Activated B cell treated with CpG ODN at 0.5 μM for 24 hours (primary cell): Measurements from ENCODE around the gene WDR54. TPM values are rescaled to one million over a fixed set of nuclear protein-coding genes. Genes with fewer than 3 reads are reported as not detected.
A peak's percentile ranks its signal among the peaks of the same experiment; 100 is the strongest.

Experiments
- ATAC-seq: fragments of 200-7000 bp; cut with Tn5 transposase; one replicate; pipeline ENCODE4 v1.10.0; 2021; ENCODE audit warnings: low read depth, mild to moderate bottlenecking, moderate library complexity
- CTCF ChIA-PET: fragments of 350-600 bp; sonication (Branson Sonifier 250); formaldehyde crosslinking; loops from one replicate; lab custom pipeline; 2021; ENCODE audit warnings: antibody characterized with exemption; lab: Charles Lee
- POLR2A ChIA-PET: fragments of 350-600 bp; sonication (Branson Sonifier 250); formaldehyde crosslinking; loops from one replicate; lab custom pipeline; 2021; ENCODE audit warnings: antibody characterized with exemption; lab: Charles Lee
- DNase-seq: peaks from one replicate; pipeline ENCODE4 v3.0.0; 2022
- H3K27ac Mint-ChIP-seq: one replicate; pipeline ENCODE4 v1.8.0; 2020; ENCODE audit warnings: mixed read lengths
- H3K27me3 Mint-ChIP-seq: one replicate; pipeline ENCODE4 v1.8.0; 2021; ENCODE audit warnings: mixed read lengths
- H3K36me3 Mint-ChIP-seq: one replicate; pipeline ENCODE4 v1.8.0; 2021; ENCODE audit warnings: low read depth, mixed read lengths
- H3K4me1 Mint-ChIP-seq: one replicate; pipeline ENCODE4 v1.8.0; 2021; ENCODE audit warnings: mixed read lengths
- H3K4me3 Mint-ChIP-seq: one replicate; pipeline ENCODE4 v1.8.0; 2020; ENCODE audit warnings: mild to moderate bottlenecking, mixed read lengths
- H3K9me3 Mint-ChIP-seq: one replicate; pipeline ENCODE4 v1.8.0; 2020; ENCODE audit warnings: mixed read lengths
- intact Hi-C: fragments of 100-400 bp; cut with micrococcal nuclease; formaldehyde crosslinking; loops from one replicate; pipeline ENCODE4 v1.15.1; 2024
- total RNA-seq: library from RNA; stranded (reverse); gene quantifications from 2 replicates; pipeline ENCODE4 v1.2.3, GENCODE V29; 2022
- TF ChIP-seq, protein P1 (sequence below): fragments of 200-600 bp; IDR thresholded peaks from one replicate; pipeline ENCODE4 v1.8.0; 2022; ENCODE audit warnings: antibody characterized with exemption, mild to moderate bottlenecking

Gene WDR54
- total RNA-seq, 1 donor from 2014 or later = 32.3 TPM

DNA sequence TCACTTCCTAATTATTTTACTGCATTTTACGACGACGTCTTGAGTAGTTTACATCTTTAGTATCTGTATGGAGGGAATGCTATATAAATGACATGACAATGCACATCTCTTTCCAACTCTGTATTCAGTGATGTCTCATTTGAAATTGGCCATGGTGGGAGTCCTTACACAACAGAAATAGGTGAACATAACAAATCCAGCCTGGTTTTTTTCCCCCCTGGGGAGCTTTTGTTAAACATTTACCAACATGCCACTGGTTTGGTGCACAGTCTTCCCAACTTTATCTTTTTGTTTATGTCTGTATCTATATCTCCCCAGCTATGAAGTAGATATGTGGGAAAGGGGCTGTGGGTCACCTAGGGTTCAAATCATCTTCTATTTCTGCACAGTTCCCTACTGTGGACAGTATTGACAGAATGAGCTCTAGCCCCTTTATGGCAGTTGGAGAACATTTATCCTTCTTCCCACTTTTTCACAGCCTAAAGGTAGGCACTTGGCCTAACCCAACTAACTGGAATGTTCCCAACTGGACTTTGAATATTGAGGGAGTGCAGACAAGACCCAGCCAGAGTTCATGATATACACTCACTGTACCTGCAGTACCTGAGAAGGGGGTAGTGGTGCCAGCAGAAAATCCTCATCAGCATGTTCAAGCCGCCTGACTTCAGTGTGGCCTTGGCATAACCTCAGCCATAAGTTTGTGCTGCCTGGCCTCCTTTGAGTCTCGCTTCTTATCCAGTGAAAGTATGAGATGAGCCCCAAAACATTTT is 25.9 kb downstream of the WDR54 start:
- CTCF ChIA-PET = no interaction called here
- peaks cover 6% of the 10 kb centered on the region for H3K4me1 Mint-ChIP-seq
- no peaks in the 10 kb centered on the region for H3K9me3 Mint-ChIP-seq
- TF ChIP-seq, protein P1, sequence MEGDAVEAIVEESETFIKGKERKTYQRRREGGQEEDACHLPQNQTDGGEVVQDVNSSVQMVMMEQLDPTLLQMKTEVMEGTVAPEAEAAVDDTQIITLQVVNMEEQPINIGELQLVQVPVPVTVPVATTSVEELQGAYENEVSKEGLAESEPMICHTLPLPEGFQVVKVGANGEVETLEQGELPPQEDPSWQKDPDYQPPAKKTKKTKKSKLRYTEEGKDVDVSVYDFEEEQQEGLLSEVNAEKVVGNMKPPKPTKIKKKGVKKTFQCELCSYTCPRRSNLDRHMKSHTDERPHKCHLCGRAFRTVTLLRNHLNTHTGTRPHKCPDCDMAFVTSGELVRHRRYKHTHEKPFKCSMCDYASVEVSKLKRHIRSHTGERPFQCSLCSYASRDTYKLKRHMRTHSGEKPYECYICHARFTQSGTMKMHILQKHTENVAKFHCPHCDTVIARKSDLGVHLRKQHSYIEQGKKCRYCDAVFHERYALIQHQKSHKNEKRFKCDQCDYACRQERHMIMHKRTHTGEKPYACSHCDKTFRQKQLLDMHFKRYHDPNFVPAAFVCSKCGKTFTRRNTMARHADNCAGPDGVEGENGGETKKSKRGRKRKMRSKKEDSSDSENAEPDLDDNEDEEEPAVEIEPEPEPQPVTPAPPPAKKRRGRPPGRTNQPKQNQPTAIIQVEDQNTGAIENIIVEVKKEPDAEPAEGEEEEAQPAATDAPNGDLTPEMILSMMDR = no peak
- intact Hi-C loops = no loop called here
- peaks cover 12% of the 10 kb centered on the region for H3K27me3 Mint-ChIP-seq
- H3K27ac Mint-ChIP-seq = no peak overlapping the region
- DNase-seq (no peak), ATAC-seq (no peak)
- no peak overlapping the region for H3K4me3 Mint-ChIP-seq
- H3K36me3 Mint-ChIP-seq = no peaks in the 10 kb centered on the region
- POLR2A ChIA-PET = interaction anchor here (0.7 kb wide), 1 partner anchor 15 kb away, joined by 3 read pairs; no protein-coding TSS in a partner anchor

DNA sequence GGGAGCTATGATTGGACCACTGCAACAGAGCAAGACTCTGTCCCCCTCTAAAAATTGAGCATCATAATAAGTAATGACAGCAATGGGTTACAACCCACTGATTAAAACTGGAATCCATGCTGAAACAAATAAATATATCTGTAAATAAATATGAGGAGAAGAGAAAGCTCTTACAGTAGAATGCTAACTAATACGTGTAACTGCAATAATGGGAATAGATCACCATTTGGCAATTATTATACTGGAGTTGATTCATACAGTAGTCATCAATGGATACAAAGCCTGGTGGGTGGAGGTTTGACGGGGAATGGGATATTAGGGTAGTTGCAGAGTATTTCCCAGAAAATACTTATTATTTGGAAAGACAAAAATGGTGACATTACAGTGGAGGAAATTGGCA is 27.2 kb downstream of the WDR54 start:
- no peak overlapping the region for H3K27ac Mint-ChIP-seq
- H3K27me3 Mint-ChIP-seq = peaks cover 12% of the 10 kb centered on the region
- DNase-seq (no peak), ATAC-seq (no peak)
- intact Hi-C loops = no loop called here
- no peaks in the 10 kb centered on the region for H3K9me3 Mint-ChIP-seq
- TF ChIP-seq, protein P1 = no peak
- no peaks in the 10 kb centered on the region for H3K36me3 Mint-ChIP-seq
- H3K4me3 Mint-ChIP-seq = no peak overlapping the region
- ChIA-PET POLR2A (no interaction called here), CTCF (no interaction called here)
- peaks cover 15% of the 10 kb centered on the region for H3K4me1 Mint-ChIP-seq

GRCh38 chr2:74450570-74451190 is 29.1 kb downstream of the WDR54 start:
- DNase-seq (no peak), ATAC-seq (no peak)
- POLR2A ChIA-PET = no interaction called here
- peaks cover 8% of the 10 kb centered on the region for H3K36me3 Mint-ChIP-seq
- intact Hi-C loops = no loop called here
- H3K4me3 Mint-ChIP-seq = no peak overlapping the region
- H3K27ac Mint-ChIP-seq = no peak overlapping the region
- H3K4me1 Mint-ChIP-seq = peaks cover 25% of the 10 kb centered on the region
- CTCF ChIA-PET = no interaction called here
- TF ChIP-seq, protein P1 = no peak
- no peaks in the 10 kb centered on the region for H3K27me3 Mint-ChIP-seq
- no peaks in the 10 kb centered on the region for H3K9me3 Mint-ChIP-seq

- TF ChIP-seq, protein P1 = no peak
- peak within 1 kb of the TSS; percentile 100 for H3K27ac Mint-ChIP-seq
- ATAC-seq (peak; percentile 47), DNase-seq (peak; percentile 94)
- H3K9me3 Mint-ChIP-seq = no peaks in the 10 kb centered on the region
- H3K4me1 Mint-ChIP-seq = peaks cover 63% of the 10 kb centered on the region
- no peaks in the 10 kb centered on the region for H3K27me3 Mint-ChIP-seq
- peaks cover 32% of the 10 kb centered on the region for H3K36me3 Mint-ChIP-seq
- peak within 1 kb of the TSS; percentile 99 for H3K4me3 Mint-ChIP-seq
- ChIA-PET POLR2A (interaction anchor here (0.7 to 10.0 kb wide), 16 partner anchors 10 to 718 kb away, joined by 3 to 127 read pairs (median 8); partner anchors contain the start of genes AUP1, C2orf81, CCDC142 and DQX1), CTCF (interaction anchor here (1.1 to 2.8 kb wide), 6 partner anchors 14 to 133 kb away, joined by 3 to 12 read pairs (median 4); partner anchors contain the start of genes CCDC142, MRPL53 and TTC31)
- intact Hi-C loops = loop anchor here (1.0 to 5.0 kb wide), 8 partner anchors 15 to 1220 kb away; partner anchors contain the start of genes AUP1, C2orf81, CCT7 and HTRA2
Measured at GRCh38 chr2:74454654-74455511, 33.4 kb downstream of the WDR54 start, which contains the start of gene INO80B. Gene INO80B (plus strand): TSS chr2:74455087. CDS start chr2:74455117, 30 bp downstream.
